ENCODE data around the gene PLEKHM2. TPM values are rescaled to one million over a fixed set of nuclear protein-coding genes. Genes with fewer than 3 reads are reported as not detected.

Gene PLEKHM2
- total RNA-seq, 4 donors from 2014 or later: 34.4 to 81.1 (median 50.0) TPM

DNA sequence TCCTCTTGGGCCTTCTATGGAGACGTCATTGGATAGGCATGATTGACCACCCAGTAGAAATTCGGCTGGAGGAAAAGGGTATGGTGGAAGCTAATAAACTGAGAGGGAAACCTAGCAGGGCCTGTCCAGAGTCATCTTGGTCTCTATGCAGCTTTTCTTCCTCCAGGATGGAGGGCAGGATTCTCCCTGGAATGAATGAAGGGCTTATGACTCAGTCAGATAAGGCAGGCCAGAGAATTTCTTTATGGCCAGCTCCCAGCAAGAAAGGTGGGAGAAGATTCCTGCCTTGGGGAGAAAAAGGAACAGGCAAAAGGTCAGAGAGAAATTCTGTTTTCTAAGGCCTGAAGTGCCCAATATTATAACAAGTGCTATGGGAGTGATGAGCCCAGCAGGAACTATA, 91.6 kb downstream of the PLEKHM2 start:
- DNase-seq (ENCODE audit: low spot score): no peak
- ATAC-seq (ENCODE audit: low FRiP score): peak; percentile 45
- no peak for TF ChIP-seq CTCF (IDR thresholded peaks at IDR 0.05)

DNA sequence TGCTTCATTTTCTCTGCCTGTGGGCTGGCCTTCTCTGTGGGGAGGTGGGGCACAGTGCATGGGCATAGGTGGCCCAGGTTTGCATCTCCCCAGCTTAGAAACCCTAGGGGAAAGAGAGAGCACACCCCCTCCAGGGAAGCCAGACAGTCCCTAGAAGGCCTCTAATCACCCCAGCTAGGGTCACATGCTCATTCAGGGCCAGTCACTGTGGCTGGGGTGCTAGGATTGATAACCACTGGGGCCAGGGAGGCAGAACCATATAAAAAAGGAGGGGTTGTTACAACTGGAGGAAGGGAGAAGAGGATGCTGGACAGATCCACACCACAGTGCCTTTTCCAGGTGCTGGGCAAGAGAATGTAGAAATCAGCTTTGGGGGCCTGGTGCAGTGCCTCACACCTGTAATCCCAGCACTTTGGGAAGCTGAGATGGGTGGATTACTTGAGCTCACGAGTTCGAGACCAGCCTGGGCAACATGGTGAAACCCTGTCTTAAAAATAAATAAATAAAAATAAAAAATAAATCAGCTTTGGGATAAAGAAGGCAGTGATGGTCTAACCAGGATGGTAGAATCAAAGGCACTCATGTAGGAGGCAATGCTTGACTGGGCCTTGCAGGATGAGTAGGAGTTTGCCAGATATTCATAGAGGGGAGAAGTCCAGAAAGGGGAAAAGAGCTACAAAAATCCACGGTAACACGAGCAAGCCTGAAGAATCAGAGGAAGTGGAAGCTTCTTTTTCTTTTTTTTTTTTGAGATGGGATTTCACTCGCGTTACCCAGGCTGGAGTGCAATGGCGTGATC, 94.0 kb downstream of the PLEKHM2 start:
- no peak for DNase-seq (ENCODE audit: low spot score)
- TF ChIP-seq CTCF (IDR thresholded peaks at IDR 0.05): no peak
- ATAC-seq (ENCODE audit: low FRiP score): no peak

Small RNA genes lying within 50 kb of the gene (small RNA-seq; reads per million reads assigned to genes)
- not detected for gene AL121992.2

Other genes starting within 250 kb of the PLEKHM2 start
- under 1 TPM in 2 of 4 donors, not detected in 2; 0.36 to 0.74 TPM for gene CTRC, start 245.9 kb upstream of the PLEKHM2 start, total RNA-seq
- not detected for gene CELA2A, start 227.6 kb upstream of the PLEKHM2 start, total RNA-seq
- not detected for gene CELA2B, start 208.2 kb upstream of the PLEKHM2 start, total RNA-seq
- gene CASP9, start 160.1 kb upstream of the PLEKHM2 start, total RNA-seq: 10 to 100 TPM in 1 of 4 donors, 1 to 10 TPM in 3; 9.3 to 37.7 (median 9.7) TPM
- 10 to 100 TPM; 13.2 to 19.7 (median 15.1) TPM for gene DNAJC16, start 157.5 kb upstream of the PLEKHM2 start, total RNA-seq
- gene AGMAT, start 99.3 kb upstream of the PLEKHM2 start, total RNA-seq: under 1 TPM in 3 of 4 donors, not detected in 1; 0.24 to 0.65 (median 0.44) TPM
- 10 to 100 TPM; 49.3 to 63.2 (median 54.5) TPM for gene DDI2, start 66.9 kb upstream of the PLEKHM2 start, total RNA-seq
- 10 to 100 TPM in 1 of 4 donors, 1 to 10 TPM in 2, under 1 TPM in 1; 0.82 to 13.1 (median 2.0) TPM for gene SLC25A34, start 51.9 kb downstream of the PLEKHM2 start, total RNA-seq
- gene TMEM82, start 58.2 kb downstream of the PLEKHM2 start, total RNA-seq: not detected
- 10 to 100 TPM; 10.4 to 34.0 (median 17.4) TPM for gene FBLIM1, start 74.5 kb downstream of the PLEKHM2 start, total RNA-seq
- gene UQCRHL, start 123.3 kb downstream of the PLEKHM2 start, total RNA-seq: 1 to 10 TPM in 2 of 4 donors, under 1 TPM in 2; 0.63 to 1.9 (median 0.95) TPM
- gene SPEN, start 163.4 kb downstream of the PLEKHM2 start, total RNA-seq: 10 to 100 TPM; 33.4 to 64.0 (median 51.5) TPM